HUES48 (cell line): ENCODE data around the gene RSPH1.

Source experiments
- H3K27ac ChIP-seq: one replicate; pipeline ENCODE4 v1.7.0; 2013; ENCODE audit warnings: low read depth, low read length, inconsistent platforms
- H3K27me3 ChIP-seq: 2 replicates; pipeline ENCODE4 v1.6.1; 2013; ENCODE audit warnings: mild to moderate bottlenecking, low read length; ENCODE audit not compliant: control insufficient read depth, insufficient read depth
- H3K36me3 ChIP-seq: 2 replicates; pipeline ENCODE4 v1.6.1; 2013; ENCODE audit warnings: low read length; ENCODE audit not compliant: control insufficient read depth, insufficient read depth
- H3K4me1 ChIP-seq: 2 replicates; pipeline ENCODE4 v1.6.1; 2013; ENCODE audit warnings: mild to moderate bottlenecking, low read length; ENCODE audit not compliant: control insufficient read depth, insufficient read depth
- H3K4me3 ChIP-seq: 2 replicates; pipeline ENCODE4 v1.5.1; 2013; ENCODE audit warnings: mild to moderate bottlenecking, low read depth, low read length
- H3K9ac ChIP-seq: 2 replicates; pipeline ENCODE4 v1.6.1; 2013; ENCODE audit warnings: mild to moderate bottlenecking, low read depth, low read length, moderate library complexity
- H3K9me3 ChIP-seq: 2 replicates; pipeline ENCODE4 v1.6.1; 2013; ENCODE audit warnings: low read length; ENCODE audit not compliant: control insufficient read depth, insufficient read depth

Gene RSPH1

DNA sequence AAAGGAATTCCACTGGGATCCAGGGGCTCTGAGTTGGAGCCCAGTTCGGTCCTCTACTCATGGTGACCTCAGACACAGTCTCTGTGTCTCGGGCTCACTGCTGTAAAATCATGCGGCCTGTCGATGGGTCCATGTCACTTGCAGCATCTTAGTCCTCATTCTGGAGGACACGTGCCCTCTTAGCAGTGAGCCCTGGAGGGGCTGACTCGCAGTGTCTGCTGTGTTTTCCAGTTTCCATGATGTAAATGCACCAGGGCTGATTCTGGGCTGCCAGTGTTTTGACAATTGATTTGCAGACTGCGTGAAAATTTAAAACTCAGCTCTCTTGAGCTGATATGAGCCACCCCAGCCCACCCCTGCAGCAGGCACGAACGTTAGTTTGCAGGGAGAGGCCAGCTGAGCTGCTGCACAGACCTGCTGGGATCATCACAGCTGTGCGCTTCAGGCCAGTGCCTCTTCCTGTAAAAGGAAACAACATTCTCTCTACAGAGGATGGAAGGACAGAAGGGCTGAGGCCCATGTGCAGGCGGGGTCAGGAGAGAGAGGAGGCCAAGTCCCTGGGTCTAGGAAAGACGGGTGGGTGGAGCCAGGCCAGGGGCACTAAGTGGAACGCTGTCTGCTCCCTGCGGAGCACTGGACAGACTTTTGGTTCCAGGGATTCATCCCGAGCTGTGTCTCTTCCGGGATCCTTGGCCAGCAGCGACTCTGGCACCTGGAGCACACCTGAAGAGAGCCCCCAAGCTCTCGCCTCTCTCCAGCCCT is 42.6 kb downstream of the RSPH1 start:
- Histone ChIP-seq H3K9ac (no peak overlapping the region), H3K27ac (no peak overlapping the region), H3K9me3 (0 out of 2 replicates have a peak, but pooled peaks cover under 1% of the 10 kb centered on the region), H3K27me3 (no peaks in the 10 kb centered on the region), H3K36me3 (no peaks in the 10 kb centered on the region), H3K4me3 (no peak overlapping the region), H3K4me1 (peaks cover 4% of the 10 kb centered on the region; the same call in 1 of the 2 replicates)

GRCh38 chr21:42452401-42453223 is 43.4 kb downstream of the RSPH1 start:
- Histone ChIP-seq H3K27ac (no peak overlapping the region), H3K9me3 (no peaks in the 10 kb centered on the region), H3K27me3 (no peaks in the 10 kb centered on the region), H3K4me1 (peaks cover 4% of the 10 kb centered on the region; the same call in 1 of the 2 replicates), H3K36me3 (no peaks in the 10 kb centered on the region), H3K4me3 (no peak overlapping the region), H3K9ac (no peak overlapping the region)

GRCh38 chr21:42451941-42452340 is 44.1 kb downstream of the RSPH1 start:
- no peaks in the 10 kb centered on the region for H3K9me3 ChIP-seq
- H3K9ac ChIP-seq = no peak overlapping the region
- peaks cover 4% of the 10 kb centered on the region; the same call in 1 of the 2 replicates for H3K4me1 ChIP-seq
- no peaks in the 10 kb centered on the region for H3K36me3 ChIP-seq
- H3K27ac ChIP-seq = no peak overlapping the region
- H3K27me3 ChIP-seq = no peaks in the 10 kb centered on the region
- no peak overlapping the region for H3K4me3 ChIP-seq

DNA sequence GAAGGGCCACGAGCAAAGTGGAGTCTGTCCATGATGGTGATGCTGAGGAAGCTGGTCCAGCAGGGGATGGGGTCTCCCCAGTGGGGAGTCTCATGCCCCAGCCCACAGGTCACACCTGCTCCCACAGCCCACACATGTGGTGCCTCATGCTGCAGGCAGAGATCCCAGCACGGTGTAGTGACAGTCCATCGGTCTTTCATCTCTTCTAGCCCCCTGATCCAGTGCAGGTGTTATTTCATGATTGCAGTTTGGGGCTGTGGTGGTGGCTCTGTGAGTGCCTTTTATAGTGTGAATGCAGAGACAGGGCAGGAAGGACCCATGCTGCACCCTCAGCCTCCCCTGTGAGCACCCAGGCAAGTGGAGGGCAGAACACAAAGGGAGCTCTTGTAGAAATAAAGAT is 47.3 kb downstream of the RSPH1 start:
- Histone ChIP-seq H3K36me3 (no peaks in the 10 kb centered on the region), H3K4me3 (no peak overlapping the region), H3K27ac (no peak overlapping the region), H3K27me3 (no peaks in the 10 kb centered on the region), H3K9ac (no peak overlapping the region), H3K4me1 (peaks cover 4% of the 10 kb centered on the region; the same call in 1 of the 2 replicates), H3K9me3 (no peaks in the 10 kb centered on the region)

- H3K4me1 ChIP-seq = peaks cover 4% of the 10 kb centered on the region; the same call in 1 of the 2 replicates
- H3K9ac ChIP-seq = no peak overlapping the region
- H3K4me3 ChIP-seq = no peak overlapping the region
- no peaks in the 10 kb centered on the region for H3K9me3 ChIP-seq
- H3K27ac ChIP-seq = no peak overlapping the region
- H3K36me3 ChIP-seq = no peaks in the 10 kb centered on the region
- H3K27me3 ChIP-seq = no peaks in the 10 kb centered on the region
Observed at GRCh38 chr21:42447732-42448131, 48.3 kb downstream of the RSPH1 start.

- Histone ChIP-seq H3K27me3 (no peaks in the 10 kb centered on the region), H3K9ac (no peak overlapping the region), H3K9me3 (no peaks in the 10 kb centered on the region), H3K4me1 (peaks cover 4% of the 10 kb centered on the region; the same call in 1 of the 2 replicates), H3K27ac (no peak overlapping the region), H3K4me3 (no peak overlapping the region), H3K36me3 (no peaks in the 10 kb centered on the region)
Observed at GRCh38 chr21:42447182-42447581, 48.8 kb downstream of the RSPH1 start.

GRCh38 chr21:42446531-42446930 is 49.5 kb downstream of the RSPH1 start:
- no peaks in the 10 kb centered on the region for H3K9me3 ChIP-seq
- H3K27ac ChIP-seq = no peak overlapping the region
- no peak overlapping the region for H3K4me3 ChIP-seq
- no peaks in the 10 kb centered on the region for H3K27me3 ChIP-seq
- peaks cover 4% of the 10 kb centered on the region; the same call in 1 of the 2 replicates for H3K4me1 ChIP-seq
- H3K36me3 ChIP-seq = no peaks in the 10 kb centered on the region
- no peak overlapping the region for H3K9ac ChIP-seq

GRCh38 chr21:42445311-42445710 is 50.7 kb downstream of the RSPH1 start:
- Histone ChIP-seq H3K27ac (no peak overlapping the region), H3K4me3 (no peak overlapping the region), H3K9ac (no peak overlapping the region), H3K27me3 (no peaks in the 10 kb centered on the region), H3K36me3 (no peaks in the 10 kb centered on the region), H3K9me3 (no peaks in the 10 kb centered on the region), H3K4me1 (no peaks in the 10 kb centered on the region)

- Histone ChIP-seq H3K9me3 (no peaks in the 10 kb centered on the region), H3K4me1 (no peaks in the 10 kb centered on the region), H3K27ac (no peak overlapping the region), H3K9ac (no peak overlapping the region), H3K27me3 (no peaks in the 10 kb centered on the region), H3K36me3 (no peaks in the 10 kb centered on the region), H3K4me3 (no peak overlapping the region)
Observed at GRCh38 chr21:42444745-42445059, 51.3 kb downstream of the RSPH1 start.

DNA sequence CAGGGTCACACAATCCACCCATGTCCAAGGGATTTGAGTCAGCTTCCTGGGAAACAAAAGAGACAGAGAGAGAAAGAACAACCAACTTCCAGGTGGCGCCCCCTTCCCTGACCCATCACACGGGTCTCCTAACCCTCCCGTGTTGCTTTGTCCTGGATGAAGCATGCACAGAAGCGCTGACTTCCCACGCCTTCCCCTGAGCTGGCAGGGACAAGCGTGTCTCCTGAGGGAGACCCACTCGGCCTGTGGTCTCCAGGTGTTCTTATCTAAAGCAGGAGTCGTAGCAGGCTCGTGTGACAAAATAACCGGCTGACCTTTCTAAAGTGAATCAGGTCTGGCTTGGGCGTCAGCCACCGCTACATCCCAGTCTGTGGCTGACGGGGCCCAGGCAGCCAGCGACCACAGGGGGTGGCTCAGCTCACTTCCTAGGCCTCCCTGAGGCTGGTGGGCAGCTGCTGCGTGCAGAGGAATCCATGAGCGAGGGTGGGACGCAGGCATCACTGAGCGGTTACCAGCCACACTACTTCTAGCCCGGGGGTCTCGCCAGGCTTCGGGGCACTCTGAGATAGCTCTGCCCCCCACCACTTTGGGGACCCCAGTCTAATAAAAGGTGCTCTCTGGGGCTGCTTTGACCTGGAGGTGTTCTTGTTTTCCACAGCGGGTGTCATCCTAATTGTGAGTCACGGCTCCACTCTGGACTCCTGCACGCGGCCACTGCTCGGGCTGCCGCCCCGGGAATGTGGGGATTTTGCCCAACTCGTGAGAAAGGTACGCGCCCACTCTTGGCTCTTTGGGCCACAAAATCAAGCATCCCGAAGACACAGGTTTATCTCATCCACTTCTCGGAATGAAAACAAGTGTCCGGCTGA is 51.9 kb downstream of the RSPH1 start:
- no peak overlapping the region for H3K27ac ChIP-seq
- H3K9ac ChIP-seq = no peak overlapping the region
- H3K36me3 ChIP-seq = no peaks in the 10 kb centered on the region
- no peaks in the 10 kb centered on the region for H3K9me3 ChIP-seq
- H3K4me3 ChIP-seq = no peak overlapping the region
- no peaks in the 10 kb centered on the region for H3K4me1 ChIP-seq
- H3K27me3 ChIP-seq = no peaks in the 10 kb centered on the region
